Measurements from ENCODE around the gene PFDN6. TPM values are rescaled to one million over a fixed set of nuclear protein-coding genes. Genes with fewer than 3 reads are reported as not detected.

PFDN6 gene
- total RNA-seq, 1 experiment from 2014 or later = 54.7 TPM

GRCh38 chr6:33247977-33248642 lies 41.3 kb upstream of the PFDN6 start:
- Mint-ChIP-seq H3K27ac (ENCODE audit: low read depth, unreplicated experiment) (peak overlapping the region; percentile 70), H3K4me1 (ENCODE audit: insufficient read depth, unreplicated experiment) (peaks cover 22% of the 10 kb centered on the region), H3K9me3 (ENCODE audit: unreplicated experiment) (no peaks in the 10 kb centered on the region), H3K36me3 (ENCODE audit: insufficient read depth, unreplicated experiment) (peaks cover 41% of the 10 kb centered on the region), H3K4me3 (ENCODE audit: unreplicated experiment) (peak overlapping the region; percentile 82), H3K27me3 (ENCODE audit: insufficient read depth, unreplicated experiment) (peaks cover 10% of the 10 kb centered on the region)
- no TSS peak for BruUV-seq (replicated peaks)
- ChIA-PET POLR2A (interaction anchor here (0.5 to 5.5 kb wide), 31 partner anchors 8 to 348 kb away, joined by 3 to 110 read pairs (median 4); partner anchors contain the start of genes B3GALT4, BRD2, HSD17B8 and PFDN6), CTCF (interaction anchor here (0.6 to 2.8 kb wide), 41 partner anchors 10 to 925 kb away, joined by 3 to 31 read pairs (median 5); partner anchors contain the start of genes BRD2, HSD17B8, RPS18 and VPS52)
- intact Hi-C loops (cut with micrococcal nuclease) = loop anchor here (1.0 to 2.0 kb wide), 5 partner anchors 39 to 234 kb away; partner anchors contain the start of genes RING1, RXRB and SLC39A7
- TF ChIP-seq CTCF (IDR thresholded peaks at IDR 0.05; ENCODE audit: unreplicated experiment) = peak; percentile 97
- DNase-seq (ENCODE audit: unreplicated experiment) = peak; percentile 90

GRCh38 chr6:33248643-33248931 lies 40.8 kb upstream of the PFDN6 start:
- BruUV-seq (replicated peaks) = TSS peak; percentile 29
- Mint-ChIP-seq H3K4me1 (ENCODE audit: insufficient read depth, unreplicated experiment) (peaks cover 22% of the 10 kb centered on the region), H3K27ac (ENCODE audit: low read depth, unreplicated experiment) (peak overlapping the region; percentile 70), H3K27me3 (ENCODE audit: insufficient read depth, unreplicated experiment) (peaks cover 5% of the 10 kb centered on the region), H3K9me3 (ENCODE audit: unreplicated experiment) (no peaks in the 10 kb centered on the region), H3K36me3 (ENCODE audit: insufficient read depth, unreplicated experiment) (peaks cover 41% of the 10 kb centered on the region), H3K4me3 (ENCODE audit: unreplicated experiment) (peak overlapping the region; percentile 82)
- no peak for TF ChIP-seq CTCF (IDR thresholded peaks at IDR 0.05; ENCODE audit: unreplicated experiment)
- CTCF ChIA-PET = interaction anchor here (0.7 to 2.8 kb wide), 38 partner anchors 9 to 925 kb away, joined by 3 to 31 read pairs (median 5); partner anchors contain the start of genes HSD17B8, RPS18 and VPS52
- DNase-seq (ENCODE audit: unreplicated experiment) = no peak
- POLR2A ChIA-PET = interaction anchor here (0.7 to 5.5 kb wide), 25 partner anchors 8 to 349 kb away, joined by 3 to 110 read pairs (median 6); partner anchors contain the start of genes B3GALT4, BRD2, HSD17B8 and PFDN6
- intact Hi-C loops (cut with micrococcal nuclease) = loop anchor here (1.0 to 2.0 kb wide), 5 partner anchors 40 to 234 kb away; partner anchors contain the start of genes RING1, RXRB and SLC39A7

GRCh38 chr6:33248932-33249731 lies 40.3 kb upstream of the PFDN6 start:
- no peak for TF ChIP-seq CTCF (IDR thresholded peaks at IDR 0.05; ENCODE audit: unreplicated experiment)
- ChIA-PET POLR2A (interaction anchor here (0.7 to 5.5 kb wide), 27 partner anchors 9 to 1277 kb away, joined by 3 to 110 read pairs (median 5); partner anchors contain the start of genes B3GALT4, BRD2, HSD17B8 and PFDN6), CTCF (interaction anchor here (0.7 to 2.8 kb wide), 35 partner anchors 9 to 412 kb away, joined by 3 to 31 read pairs (median 5); partner anchors contain the start of genes HSD17B8, RPS18 and VPS52)
- peak; percentile 99 for DNase-seq (ENCODE audit: unreplicated experiment)
- peaks cover 41% of the 10 kb centered on the region for H3K36me3 Mint-ChIP-seq (ENCODE audit: insufficient read depth, unreplicated experiment)
- no TSS peak for BruUV-seq (replicated peaks)
- H3K4me1 Mint-ChIP-seq (ENCODE audit: insufficient read depth, unreplicated experiment) = peaks cover 22% of the 10 kb centered on the region
- H3K27me3 Mint-ChIP-seq (ENCODE audit: insufficient read depth, unreplicated experiment) = no peaks in the 10 kb centered on the region
- H3K4me3 Mint-ChIP-seq (ENCODE audit: unreplicated experiment) = peak overlapping the region; percentile 82
- peak overlapping the region; percentile 70 for H3K27ac Mint-ChIP-seq (ENCODE audit: low read depth, unreplicated experiment)
- no peaks in the 10 kb centered on the region for H3K9me3 Mint-ChIP-seq (ENCODE audit: unreplicated experiment)
- intact Hi-C loops (cut with micrococcal nuclease) = loop anchor here (1.0 to 2.0 kb wide), 5 partner anchors 40 to 235 kb away; partner anchors contain the start of genes RING1, RXRB and SLC39A7

All from MCF 10A (cell line).